Suppressor macrophage (primary cell): ENCODE measurements around the gene NMNAT2.
"Not testable (repeated sequence)": the region's sequence is repeated elsewhere in the genome, so short reads cannot be mapped to it uniquely, and the experiment has no call there.

ENCODE experiments used
- DNase-seq, 4 experiments: peaks; one replicate each; pipeline ENCODE4 v3.0.0-alpha.2; 2020 to 2022

Gene NMNAT2

DNA sequence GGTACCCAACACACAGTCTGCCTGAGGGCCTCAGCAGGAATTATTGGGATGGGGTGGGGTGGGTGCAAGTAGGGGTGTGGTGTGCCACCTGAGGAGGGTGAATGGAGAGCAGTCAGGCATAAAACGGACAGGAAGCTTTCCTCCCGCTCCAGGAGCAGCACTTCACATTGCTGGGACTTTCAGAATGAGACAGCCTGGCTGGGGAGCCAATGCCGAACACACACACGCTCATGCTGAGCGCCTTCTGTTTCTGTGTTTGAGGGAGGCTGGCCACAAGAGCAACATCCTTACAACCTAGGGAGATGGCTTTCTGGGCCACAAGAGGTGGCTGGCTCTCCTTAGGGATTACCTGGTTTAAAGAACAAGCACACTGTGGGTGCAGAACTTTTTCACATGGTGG, 134.1 kb downstream of the NMNAT2 start:
- no peak for DNase-seq

DNA sequence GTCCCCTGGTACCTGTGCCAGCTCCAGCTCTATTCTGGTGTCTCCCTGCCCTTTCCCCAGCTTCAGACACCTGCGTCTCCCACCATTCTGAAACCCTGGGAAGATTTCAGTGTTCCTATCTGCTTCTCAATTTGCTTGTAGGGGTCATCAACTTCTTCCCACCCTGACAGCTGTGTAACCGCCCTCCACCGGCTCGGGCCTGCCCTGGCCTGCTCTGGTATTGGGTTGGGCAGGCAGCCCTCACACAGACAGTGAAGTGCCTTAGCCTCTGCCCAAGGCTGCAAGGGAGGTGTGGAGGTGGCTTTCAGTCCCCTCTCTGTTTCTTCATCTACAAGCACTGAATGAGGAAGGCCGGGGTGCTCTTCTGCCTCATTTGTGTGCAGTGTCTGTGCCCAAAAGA, 134.9 kb downstream of the NMNAT2 start:
- no peak for DNase-seq

DNA sequence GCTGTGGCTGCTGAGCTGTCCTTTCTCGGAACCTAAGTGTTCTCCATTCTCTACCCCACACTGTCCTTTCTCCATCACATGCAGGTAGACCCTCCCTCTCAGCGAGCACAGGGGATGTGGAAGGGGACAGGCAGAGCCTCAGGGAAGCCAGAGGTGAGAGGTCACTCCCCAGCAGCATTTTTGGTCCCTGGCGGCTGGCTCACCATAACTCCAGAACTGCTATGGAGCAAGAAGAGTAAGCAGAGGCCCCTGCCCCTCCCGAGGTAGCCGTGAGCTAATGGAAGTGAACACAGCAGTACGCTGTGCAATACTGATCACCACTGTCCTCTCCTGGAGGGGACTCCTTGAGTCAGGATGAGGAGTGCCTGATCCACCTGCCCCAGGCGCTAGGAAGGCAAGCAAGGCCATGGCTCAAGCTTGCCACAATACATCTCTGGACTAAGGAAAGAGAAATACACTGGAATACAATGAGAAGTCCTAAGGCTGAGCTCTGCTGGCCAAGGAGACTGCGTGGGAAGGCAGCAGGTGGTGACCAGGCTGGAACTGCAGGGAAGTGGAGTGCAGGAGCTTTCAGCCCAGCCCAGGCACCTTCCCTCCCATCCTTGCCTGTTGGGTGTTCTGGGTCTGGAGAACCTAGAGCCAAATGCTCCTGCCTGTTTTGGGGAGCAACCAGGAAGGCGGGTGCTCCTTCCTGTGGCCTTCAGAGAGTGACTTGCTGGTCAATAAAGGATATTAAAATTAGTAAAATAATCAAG, 135.9 kb downstream of the NMNAT2 start:
- DNase-seq: no peak

DNA sequence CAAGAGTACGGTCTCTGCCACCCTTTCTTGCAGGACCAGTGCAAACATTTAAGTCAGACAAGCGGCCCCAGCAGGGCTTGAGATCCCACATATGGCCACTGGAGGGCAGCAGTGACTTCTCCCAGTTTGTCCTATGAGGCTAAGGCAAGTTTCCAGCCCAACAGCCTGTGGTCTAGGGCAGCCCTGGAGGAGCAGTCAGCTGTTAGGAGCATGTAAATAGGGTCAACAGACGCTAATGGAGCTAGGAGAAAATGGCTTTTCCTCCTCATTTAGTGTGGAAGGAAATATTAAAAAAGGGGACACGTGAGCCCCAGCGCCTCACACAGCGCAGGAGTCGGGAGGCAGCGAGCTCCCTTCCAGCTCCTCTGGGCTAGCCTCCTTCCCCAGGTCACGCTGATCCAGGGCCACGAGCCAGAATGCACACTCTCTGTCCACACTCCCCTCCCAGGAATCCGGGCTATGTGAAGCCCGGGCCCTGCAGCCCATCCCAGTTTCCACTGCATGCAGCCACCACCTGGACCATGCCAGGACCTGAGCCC, 136.6 kb downstream of the NMNAT2 start:
- peak; percentile 86 to 92 (median 88) for DNase-seq

DNA sequence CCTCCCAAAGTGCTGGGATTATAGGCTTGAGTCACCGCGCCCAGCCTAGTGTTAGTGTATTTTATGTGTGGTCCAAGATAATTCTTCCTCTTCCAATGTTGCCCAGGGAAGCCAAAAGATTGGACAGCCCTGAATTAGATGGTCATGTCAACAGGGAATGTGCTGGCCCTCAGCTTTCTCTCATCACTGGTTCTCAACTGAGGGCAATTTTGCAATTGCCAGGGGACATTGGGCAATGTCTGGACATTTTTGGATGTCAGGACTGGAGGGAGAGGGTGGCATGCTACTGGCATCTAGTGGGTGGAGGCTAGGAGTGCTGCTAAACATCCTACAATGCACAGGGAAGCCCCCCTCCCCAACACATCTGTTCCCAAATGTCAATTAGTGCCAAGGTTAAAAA, 137.1 kb downstream of the NMNAT2 start:
- DNase-seq: peak; percentile 62 to 77 (median 73)

- peak; percentile 90 to 95 (median 92) for DNase-seq
Measured at GRCh38 chr1:183279835-183280234, 138.3 kb downstream of the NMNAT2 start.

DNA sequence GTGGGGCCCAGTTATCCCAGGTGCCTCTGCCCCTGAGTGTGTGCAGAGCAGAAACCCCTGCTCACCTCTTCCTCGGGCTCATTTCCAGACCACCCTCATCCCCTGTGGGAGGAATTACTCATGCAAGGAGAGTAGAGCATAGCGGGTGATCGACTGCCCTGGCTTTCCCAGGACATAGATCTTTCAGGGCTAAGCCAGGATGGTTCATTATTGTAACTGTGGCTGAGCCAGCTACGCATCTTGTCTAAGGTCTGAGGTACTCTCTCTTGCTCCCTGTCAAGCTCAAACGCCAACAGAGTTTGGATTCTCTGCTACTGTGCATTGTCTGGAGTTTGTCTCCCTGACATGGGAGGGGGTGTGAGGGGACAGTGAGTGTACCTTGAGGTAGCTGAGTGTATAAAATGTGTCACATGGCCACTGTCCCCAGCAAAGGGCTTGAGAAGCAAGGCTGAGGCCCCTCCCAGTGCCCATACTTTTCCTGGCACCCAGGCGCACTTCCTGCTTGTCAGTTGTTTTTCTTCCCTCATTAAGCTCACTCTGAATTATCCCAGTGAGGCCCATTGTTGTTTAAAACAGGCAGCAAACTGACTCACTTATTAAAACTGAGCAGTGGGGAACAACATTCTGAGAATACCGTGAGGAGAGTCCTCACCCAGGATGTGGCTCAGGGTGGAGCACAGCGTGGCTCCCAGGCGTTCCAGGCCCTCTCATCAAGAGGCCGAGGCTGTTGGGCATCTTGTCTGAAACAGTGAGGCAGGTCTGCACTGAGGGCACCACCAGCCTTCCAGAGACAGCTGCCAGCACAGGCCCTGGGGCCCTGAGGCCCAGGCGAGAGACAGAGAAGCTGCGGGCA, 139.2 kb downstream of the NMNAT2 start:
- peak; percentile 9 to 49 (median 38) for DNase-seq

DNA sequence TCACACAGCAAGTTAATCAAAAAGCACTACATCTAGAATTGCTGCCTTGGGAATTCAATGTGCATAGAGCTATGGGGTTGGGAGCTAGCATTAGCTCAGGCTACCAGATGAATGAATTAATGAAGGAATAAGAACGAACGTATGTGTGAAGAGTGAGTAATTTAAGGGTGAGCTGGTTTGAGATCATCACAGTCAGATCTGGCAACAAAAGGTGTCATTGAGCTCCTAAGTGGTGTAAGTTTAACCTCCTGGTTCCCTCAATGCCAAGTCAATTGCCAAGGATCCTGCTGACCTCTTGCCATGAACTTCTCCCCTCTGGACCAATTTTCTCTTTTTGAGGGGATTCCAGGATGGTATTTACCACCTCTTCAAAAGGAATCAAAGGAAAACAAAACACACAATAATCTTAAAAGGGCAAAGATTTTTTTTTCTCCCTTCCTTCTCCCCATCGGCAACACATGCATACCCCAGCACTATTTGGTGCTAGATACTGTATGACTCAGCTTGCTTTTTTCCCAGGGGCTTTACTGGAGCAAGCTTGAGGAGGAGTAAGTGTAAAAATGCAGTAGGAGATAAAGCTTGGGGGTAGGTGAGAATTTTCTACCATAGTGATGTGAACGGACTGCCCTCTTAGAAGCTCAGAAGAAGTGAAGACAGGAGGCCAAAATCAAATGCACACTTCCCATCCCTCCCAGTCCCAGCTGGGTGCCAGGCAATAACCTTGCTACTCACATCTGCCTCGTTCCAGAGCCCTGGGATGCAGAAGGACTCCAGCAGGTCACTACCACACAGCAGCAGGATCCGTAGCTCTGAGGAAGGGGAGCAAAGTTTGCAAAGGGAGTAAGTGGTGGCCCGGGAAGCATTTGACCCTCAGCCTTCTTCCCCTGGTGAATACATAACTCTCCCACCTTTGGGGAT, 140.1 kb downstream of the NMNAT2 start:
- DNase-seq: no peak

- no peak for DNase-seq
Measured at GRCh38 chr1:183276386-183277080, 141.6 kb downstream of the NMNAT2 start.

DNA sequence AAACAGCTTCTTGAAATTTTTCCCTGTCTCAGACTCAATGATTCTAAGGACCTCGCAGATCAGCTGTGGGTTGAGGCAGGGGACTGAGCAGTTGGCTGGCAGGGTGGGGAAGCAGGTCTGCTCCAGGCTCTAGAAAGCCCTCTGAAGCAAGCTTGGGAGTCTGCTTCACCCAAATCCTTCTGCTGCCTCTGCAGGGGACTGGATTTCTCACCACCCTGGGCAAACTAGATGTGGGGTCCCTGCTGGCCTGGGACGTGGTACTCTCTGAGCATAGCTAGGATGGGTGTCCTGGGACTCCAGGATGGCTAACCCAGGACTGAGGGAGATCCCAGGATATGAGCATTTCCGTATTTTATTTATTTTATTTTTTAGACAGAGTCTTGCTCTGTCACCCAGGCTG, 142.9 kb downstream of the NMNAT2 start:
- DNase-seq: no peak

DNA sequence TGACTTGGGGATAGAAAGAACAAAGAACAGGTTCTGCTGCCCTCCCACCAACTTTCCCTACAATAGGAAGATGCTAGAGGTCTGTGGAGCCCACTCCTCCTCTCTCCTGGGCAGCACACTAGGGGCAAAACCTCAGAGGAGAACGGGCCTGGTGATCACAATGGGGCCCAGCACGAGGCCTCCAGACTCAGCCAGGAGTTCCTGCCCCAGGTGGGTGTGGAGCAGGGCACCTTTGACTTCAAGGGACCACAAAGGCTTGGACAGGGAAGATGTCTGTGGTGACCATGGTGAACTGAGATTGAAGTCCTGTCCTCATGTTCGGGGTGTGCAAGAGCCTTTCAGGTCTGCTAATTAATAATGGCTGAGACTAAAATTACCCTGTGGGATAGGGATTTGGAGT, 143.3 kb downstream of the NMNAT2 start:
- no peak for DNase-seq

DNA sequence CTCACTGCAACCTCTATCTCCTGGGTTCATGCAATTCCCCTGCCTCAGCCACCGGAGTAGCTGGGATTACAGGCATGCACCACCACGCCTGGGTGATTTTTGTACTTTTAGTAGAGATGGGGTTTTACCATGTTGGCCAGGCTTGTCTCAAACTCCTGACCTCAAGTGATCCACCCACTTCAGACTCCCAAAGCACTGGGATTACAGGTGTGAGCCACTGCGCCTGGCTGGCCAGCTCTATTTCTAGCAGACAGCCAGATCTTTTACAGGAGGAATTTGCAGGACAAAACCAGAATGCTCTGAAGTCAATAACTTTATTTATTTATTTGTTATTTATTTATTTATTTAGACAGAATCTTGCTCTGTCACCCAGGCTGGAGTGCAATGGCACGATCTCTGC, 144.2 kb downstream of the NMNAT2 start:
- DNase-seq: not testable (repeated sequence)

GRCh38 chr1:183273300-183273699, 144.9 kb downstream of the NMNAT2 start:
- DNase-seq: no peak

DNA sequence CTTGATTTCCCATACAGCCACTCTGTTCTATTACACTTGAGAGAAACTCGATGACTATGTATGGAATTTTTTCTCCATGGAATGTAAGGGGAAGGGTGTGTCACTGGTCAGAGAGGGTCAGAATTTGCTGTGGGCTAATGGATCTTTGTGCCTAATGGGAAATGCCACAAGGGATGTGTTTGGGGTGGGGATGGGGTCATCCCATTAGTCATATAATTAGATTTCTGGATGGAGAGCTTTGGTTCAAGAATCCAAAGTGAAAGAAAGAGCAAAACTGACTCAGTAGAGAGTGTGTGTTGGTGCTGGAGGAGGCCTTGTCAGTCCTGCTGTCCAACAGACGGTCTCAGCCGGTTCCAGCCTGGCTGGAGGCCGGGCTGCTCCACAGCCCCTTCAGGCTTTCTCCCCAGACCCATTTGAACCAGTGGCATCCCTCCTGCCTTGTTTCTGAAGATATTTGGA, 145.8 kb downstream of the NMNAT2 start:
- no peak for DNase-seq

DNA sequence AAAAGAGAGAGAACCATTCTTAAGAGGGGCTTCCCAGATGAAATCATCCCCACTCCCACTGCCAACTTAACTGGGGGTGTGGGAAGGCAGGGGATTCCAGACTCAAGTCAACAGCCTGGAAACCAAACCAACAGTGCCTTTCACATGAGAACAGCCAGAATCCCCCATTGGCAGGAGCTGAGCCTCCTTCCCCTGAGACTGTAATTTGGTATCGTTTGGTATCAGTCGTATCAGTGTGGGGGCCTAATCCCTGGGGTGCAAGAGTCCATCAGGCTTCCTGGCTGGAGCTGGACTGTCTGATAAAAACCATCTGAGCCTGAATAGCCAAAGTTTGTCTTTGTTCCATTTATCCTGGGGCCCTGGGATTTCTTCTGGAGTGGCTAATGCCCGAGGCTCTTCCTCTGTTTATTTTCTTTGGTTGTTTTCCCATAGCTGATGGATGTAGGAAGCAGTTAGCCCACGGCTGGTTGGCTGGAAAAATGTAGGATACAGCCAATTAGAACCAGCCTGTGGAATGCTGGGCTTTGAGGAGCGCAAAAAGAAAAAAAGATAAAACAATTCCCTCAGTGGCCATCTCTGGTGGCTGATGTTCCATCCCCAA, 147.5 kb downstream of the NMNAT2 start:
- DNase-seq: no peak

GRCh38 chr1:183267646-183268431, 150.3 kb downstream of the NMNAT2 start:
- peak; percentile 8 to 53 (median 35) for DNase-seq

- no peak for DNase-seq
Measured at GRCh38 chr1:183263886-183264602, 154.1 kb downstream of the NMNAT2 start.

DNA sequence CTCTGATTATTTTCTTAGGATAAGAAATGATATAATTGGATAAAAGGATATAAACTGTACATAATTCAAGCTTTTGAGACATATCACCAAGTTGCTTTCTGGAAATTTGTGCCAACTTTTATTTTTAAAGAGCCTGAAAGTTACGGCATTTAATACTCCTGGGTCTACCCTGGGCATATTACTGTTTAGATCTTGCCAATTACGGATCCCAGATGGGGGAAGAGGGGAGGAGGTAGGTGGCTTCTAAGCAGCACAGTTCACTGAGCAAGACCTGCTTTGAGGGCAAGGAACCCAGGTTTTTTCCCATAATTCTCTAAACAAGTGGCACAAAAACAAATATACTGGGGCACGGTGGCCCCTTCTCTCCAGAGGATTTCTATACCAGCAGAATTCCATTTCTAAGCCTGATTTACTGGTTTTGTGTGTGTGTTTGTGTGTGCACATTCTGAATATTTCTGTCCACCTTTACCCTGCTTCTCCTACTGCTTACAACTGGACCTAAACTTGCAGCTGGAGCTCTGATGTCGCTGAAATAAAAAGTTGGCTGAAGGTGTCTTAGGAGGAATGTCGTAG, 155.5 kb downstream of the NMNAT2 start:
- no peak for DNase-seq

DNA sequence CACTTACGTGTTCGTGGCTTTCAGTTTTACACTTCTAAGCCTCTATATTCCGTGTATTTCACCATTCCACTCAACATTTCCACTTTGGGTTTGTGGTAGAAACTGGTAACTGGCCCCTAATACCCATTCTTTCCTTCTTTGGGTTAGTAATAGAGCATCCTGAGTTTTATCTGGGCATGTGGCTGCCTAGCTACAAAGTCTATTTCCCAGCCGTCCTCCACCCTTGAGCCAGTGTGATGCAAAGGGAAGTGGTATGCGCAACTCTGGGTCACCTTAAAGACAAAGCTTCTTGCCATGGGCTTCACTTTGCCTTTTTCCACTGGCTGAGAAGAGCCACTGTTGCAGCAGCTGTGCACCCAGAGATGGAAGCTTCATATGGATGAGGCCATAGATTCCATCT, 158.3 kb downstream of the NMNAT2 start:
- no peak for DNase-seq
